Inflammatory macrophage (primary cell): ENCODE data around the gene FEN1.

Experiments
- DNase-seq, 2 donors: peaks; one replicate each; pipeline ENCODE4 v3.0.0-alpha.2; 2020 to 2022

FEN1 gene

GRCh38 chr11:61795876-61796526 lies 3.3 kb downstream of the FEN1 start:
- no peak for DNase-seq

GRCh38 chr11:61797263-61797944 lies 4.7 kb downstream of the FEN1 start:
- DNase-seq = peak; percentile 84 to 86

- DNase-seq = no peak
Observed at GRCh38 chr11:61799665-61800284, 7.1 kb downstream of the FEN1 start.

- DNase-seq = no peak
Observed at GRCh38 chr11:61800331-61801281, 7.9 kb downstream of the FEN1 start.

- no peak for DNase-seq
Observed at GRCh38 chr11:61802605-61803004, 9.9 kb downstream of the FEN1 start.

- DNase-seq = no peak
Observed at GRCh38 chr11:61803889-61804647, 11.4 kb downstream of the FEN1 start.

GRCh38 chr11:61805146-61805545 lies 12.4 kb downstream of the FEN1 start:
- no peak for DNase-seq

GRCh38 chr11:61806785-61807184 lies 14.1 kb downstream of the FEN1 start:
- DNase-seq = no peak

GRCh38 chr11:61810671-61811175 lies 18.0 kb downstream of the FEN1 start:
- DNase-seq = no peak

GRCh38 chr11:61811831-61812230 lies 19.1 kb downstream of the FEN1 start:
- no peak for DNase-seq

GRCh38 chr11:61812736-61813411 lies 20.2 kb downstream of the FEN1 start:
- no peak for DNase-seq

- peak; percentile 81 to 86 for DNase-seq
Observed at GRCh38 chr11:61814247-61814957, 21.7 kb downstream of the FEN1 start.

GRCh38 chr11:61814958-61815789 lies 22.5 kb downstream of the FEN1 start:
- peak; percentile 99 to 100 for DNase-seq

- DNase-seq = peak; percentile 26 to 34
Observed at GRCh38 chr11:61815790-61816735, 23.4 kb downstream of the FEN1 start.

- DNase-seq = peak; percentile 97 to 98
Observed at GRCh38 chr11:61816736-61817455, 24.2 kb downstream of the FEN1 start, which contains the start of gene FADS1. FADS1 (minus strand) TSS chr11:61817003; CDS start chr11:61816929, 74 bp downstream.

GRCh38 chr11:61817471-61818202 lies 24.9 kb downstream of the FEN1 start:
- DNase-seq = no peak

- no peak for DNase-seq
Observed at GRCh38 chr11:61820174-61820573, 27.5 kb downstream of the FEN1 start.
